ENCODE measurements around the gene RNF180. TPM values are rescaled to one million over a fixed set of nuclear protein-coding genes. Genes with fewer than 3 reads are reported as not detected.

RNF180 gene
- total RNA-seq, 2 experiments from 2014 or later, result not detected

GRCh38 chr5:64292611-64293215, 127.1 kb downstream of the RNF180 start:
- Mint-ChIP-seq H3K9me3 (peaks cover 6% of the 10 kb centered on the region), H3K4me3 (no peak overlapping the region), H3K4me1 (ENCODE audit: low read depth) (no peaks in the 10 kb centered on the region), H3K27me3 (no peaks in the 10 kb centered on the region), H3K27ac (no peak overlapping the region), H3K36me3 (ENCODE audit: low read depth) (no peaks in the 10 kb centered on the region)
- Histone ChIP-seq H3K4me3 (ENCODE audit: low read length) (no peak overlapping the region), H3K36me3 (ENCODE audit: insufficient read depth, low read length) (no peaks in the 10 kb centered on the region), H3K27me3 (ENCODE audit: control insufficient read depth in 1 of 2, insufficient read depth in 2 of 2, low read length in 2 of 2) (no peaks in the 10 kb centered on the region), H3K9me3 (ENCODE audit: control insufficient read depth in 1 of 2, insufficient read depth in 1 of 2, low read length in 2 of 2) (peaks cover 0 to 10% of the 10 kb centered on the region in 2 experiments), H3K4me1 (ENCODE audit: insufficient read depth, low read length) (no peaks in the 10 kb centered on the region), H3K27ac (ENCODE audit: low read depth in 1 of 2, low read length in 2 of 2) (no peak overlapping the region)
- ATAC-seq (ENCODE audit: poor library complexity), result no peak
- TF ChIP-seq CTCF (IDR thresholded peaks at IDR 0.05), result no peak
- intact Hi-C loops (cut with DNase I, micrococcal nuclease), result no loop called here
- DNase-seq, result no peak
- ChIA-PET POLR2A (no interaction called here), CTCF (no interaction called here)

- peaks cover 0 to 10% of the 10 kb centered on the region in 2 experiments for H3K9me3 ChIP-seq (ENCODE audit: control insufficient read depth in 1 of 2, insufficient read depth in 1 of 2, low read length in 2 of 2)
- no peaks in the 10 kb centered on the region for H3K27me3 ChIP-seq (ENCODE audit: control insufficient read depth in 1 of 2, insufficient read depth in 2 of 2, low read length in 2 of 2)
- no peak overlapping the region for H3K4me3 ChIP-seq (ENCODE audit: low read length)
- intact Hi-C loops (cut with DNase I, micrococcal nuclease), result no loop called here
- TF ChIP-seq CTCF (IDR thresholded peaks at IDR 0.05), result no peak
- peaks cover 4% of the 10 kb centered on the region for H3K9me3 Mint-ChIP-seq
- DNase-seq, result no peak
- POLR2A ChIA-PET, result no interaction called here
- H3K36me3 ChIP-seq (ENCODE audit: insufficient read depth, low read length), result no peaks in the 10 kb centered on the region
- no peak for ATAC-seq (ENCODE audit: poor library complexity)
- H3K27me3 Mint-ChIP-seq, result no peaks in the 10 kb centered on the region
- H3K4me3 Mint-ChIP-seq, result no peak overlapping the region
- H3K4me1 ChIP-seq (ENCODE audit: insufficient read depth, low read length), result no peaks in the 10 kb centered on the region
- CTCF ChIA-PET, result no interaction called here
- no peaks in the 10 kb centered on the region for H3K4me1 Mint-ChIP-seq (ENCODE audit: low read depth)
- no peak overlapping the region for H3K27ac Mint-ChIP-seq
- H3K36me3 Mint-ChIP-seq (ENCODE audit: low read depth), result no peaks in the 10 kb centered on the region
- H3K27ac ChIP-seq (ENCODE audit: low read depth in 1 of 2, low read length in 2 of 2), result no peak overlapping the region
Measured at GRCh38 chr5:64295101-64295500, 129.5 kb downstream of the RNF180 start.

- Mint-ChIP-seq H3K27me3 (no peaks in the 10 kb centered on the region), H3K36me3 (ENCODE audit: low read depth) (no peaks in the 10 kb centered on the region), H3K27ac (no peak overlapping the region), H3K9me3 (no peaks in the 10 kb centered on the region), H3K4me1 (ENCODE audit: low read depth) (no peaks in the 10 kb centered on the region), H3K4me3 (no peak overlapping the region)
- ATAC-seq (ENCODE audit: poor library complexity) (no peak), DNase-seq (no peak)
- Histone ChIP-seq H3K4me1 (ENCODE audit: insufficient read depth, low read length) (no peaks in the 10 kb centered on the region), H3K4me3 (ENCODE audit: low read length) (no peak overlapping the region), H3K27ac (ENCODE audit: low read depth in 1 of 2, low read length in 2 of 2) (no peak overlapping the region), H3K27me3 (ENCODE audit: control insufficient read depth in 1 of 2, insufficient read depth in 2 of 2, low read length in 2 of 2) (no peaks in the 10 kb centered on the region), H3K9me3 (ENCODE audit: control insufficient read depth in 1 of 2, insufficient read depth in 1 of 2, low read length in 2 of 2) (no peaks in the 10 kb centered on the region), H3K36me3 (ENCODE audit: insufficient read depth, low read length) (no peaks in the 10 kb centered on the region)
- TF ChIP-seq CTCF (IDR thresholded peaks at IDR 0.05), result no peak
- CTCF ChIA-PET, result no interaction called here
- intact Hi-C loops (cut with DNase I, micrococcal nuclease), result no loop called here
- POLR2A ChIA-PET, result no interaction called here
Measured at GRCh38 chr5:64298586-64298985, 132.9 kb downstream of the RNF180 start.

All from CD4-positive, alpha-beta T cell (primary cell).